Left lung (tissue), 10 donors: Measurements from ENCODE around the gene R3HDM2. TPM values are rescaled to one million over a fixed set of nuclear protein-coding genes. Genes with fewer than 3 reads are reported as not detected.

ENCODE experiments used
- ATAC-seq: fragments of 200-7000 bp; cut with Tn5 transposase; one replicate; pipeline ENCODE4 v1.9.1; 2020; ENCODE audit warnings: moderate library complexity
- DNase-seq, 4 donors: peaks; one replicate each; pipeline ENCODE4 v3.0.0-alpha.2; 2013 to 2020
- H3K27ac ChIP-seq, 2 donors: fragments of 200-600 bp; sonication (generic) in 1 of 2; one replicate each; pipeline versions ENCODE4 v1.5.0 to v1.8.0; 2020 to 2021
- H3K27me3 ChIP-seq, 2 donors: fragments of 200-600 bp; sonication (generic) in 1 of 2; one replicate each; pipeline versions ENCODE4 v1.5.0 to v1.8.0; 2020 to 2021
- H3K36me3 ChIP-seq, 2 donors: fragments of 200-600 bp; sonication (generic) in 1 of 2; one replicate each; pipeline versions ENCODE4 v1.5.0 to v1.8.0; 2020 to 2021
- H3K4me1 ChIP-seq, 2 donors: fragments of 200-600 bp; one replicate each; pipeline ENCODE4 v1.8.0; 2021
- H3K4me3 ChIP-seq, 2 donors: fragments of 200-600 bp; sonication (generic) in 1 of 2; one replicate each; pipeline versions ENCODE4 v1.5.0 to v1.8.0; 2020 to 2021; ENCODE audit warnings: mild to moderate bottlenecking in 1 of 2
- H3K9me3 ChIP-seq, 2 donors: fragments of 200-600 bp; sonication (generic) in 1 of 2; one replicate each; pipeline versions ENCODE4 v1.5.0 to v1.8.0; 2020 to 2021
- CTCF ChIP-seq, 2 donors: fragments of 200-600 bp; sonication (generic) in 1 of 2; IDR thresholded peaks; one replicate each; pipeline versions ENCODE4 v1.5.0 to v1.8.0; 2021; ENCODE audit warnings: antibody characterized with exemption in 2 of 2
- intact Hi-C, 2 donors: fragments of 100-400 bp; cut with DNase I; formaldehyde crosslinking; loops; one replicate each; pipeline versions ENCODE4 v1.11.2 to v1.14.2; 2022
- polyA plus RNA-seq, 6 donors: library from polyadenylated mRNA; unstranded; fragments of 120-200 nt; gene quantifications; one replicate each; pipeline ENCODE4 v1.2.1, GENCODE V29; 2013; ENCODE audit not compliant: insufficient read length in 6 of 6
- total RNA-seq, 2 donors: library from RNA; stranded (reverse); fragmentation: NEBNext Ultra II Directional; extraction: Animal tissue kit (Norgen Biotek cat#: 25700); gene quantifications; one replicate each; pipeline ENCODE4 v1.2.1, GENCODE V29; 2021
- donor health status: DM: no; HTN: yes; CAD: no.
- donor health status: DM: no; HTN: no; CAD: no.

Gene R3HDM2
- total and polyA plus RNA-seq, 8 donors, result 52.4 to 92.3 (median 79.8) TPM

- no peaks in the 10 kb centered on the region for H3K27me3 ChIP-seq
- DNase-seq, result no peak
- H3K4me3 ChIP-seq, result no peak overlapping the region
- intact Hi-C loops, result no loop called here
- TF ChIP-seq CTCF (IDR thresholded peaks at IDR 0.05), result no peak
- no peak overlapping the region for H3K27ac ChIP-seq
- ATAC-seq, result no peak
- H3K9me3 ChIP-seq, result peaks cover 0 to 7% of the 10 kb centered on the region in 2 donors
- H3K4me1 ChIP-seq, result no peaks in the 10 kb centered on the region
- H3K36me3 ChIP-seq, result no peaks in the 10 kb centered on the region
Observed at GRCh38 chr12:57439762-57440266, 9.0 kb upstream of the R3HDM2 start.

- H3K27me3 ChIP-seq, result no peaks in the 10 kb centered on the region
- no peaks in the 10 kb centered on the region for H3K4me1 ChIP-seq
- DNase-seq, result no peak
- H3K36me3 ChIP-seq, result no peaks in the 10 kb centered on the region
- intact Hi-C loops, result no loop called here
- peaks cover 0 to 7% of the 10 kb centered on the region in 2 donors for H3K9me3 ChIP-seq
- no peak for TF ChIP-seq CTCF (IDR thresholded peaks at IDR 0.05)
- H3K27ac ChIP-seq, result no peak overlapping the region
- no peak for ATAC-seq
- H3K4me3 ChIP-seq, result no peak overlapping the region
Observed at GRCh38 chr12:57438400-57438799, 7.6 kb upstream of the R3HDM2 start.

GRCh38 chr12:57435293-57435692 is 4.5 kb upstream of the R3HDM2 start:
- no peaks in the 10 kb centered on the region for H3K36me3 ChIP-seq
- no peaks in the 10 kb centered on the region for H3K9me3 ChIP-seq
- H3K27ac ChIP-seq, result no peak overlapping the region
- H3K4me3 ChIP-seq, result no peak overlapping the region
- intact Hi-C loops, result no loop called here
- no peak for TF ChIP-seq CTCF (IDR thresholded peaks at IDR 0.05)
- H3K27me3 ChIP-seq, result no peaks in the 10 kb centered on the region
- no peak for DNase-seq
- H3K4me1 ChIP-seq, result peaks cover 0 to under 1% of the 10 kb centered on the region in 2 donors
- ATAC-seq, result no peak

- no peaks in the 10 kb centered on the region for H3K27me3 ChIP-seq
- H3K4me3 ChIP-seq, result no peak within 1 kb of the TSS
- H3K4me1 ChIP-seq, result peaks cover 0 to 6% of the 10 kb centered on the region in 2 donors
- TF ChIP-seq CTCF (IDR thresholded peaks at IDR 0.05), result no peak
- no peak for ATAC-seq
- no peaks in the 10 kb centered on the region for H3K36me3 ChIP-seq
- intact Hi-C loops, result no loop called here
- no peaks in the 10 kb centered on the region for H3K9me3 ChIP-seq
- no peak for DNase-seq
- H3K27ac ChIP-seq, result no peak within 1 kb of the TSS
Observed at GRCh38 chr12:57434517-57435223, 3.8 kb upstream of the R3HDM2 start, which contains the start of gene INHBC. INHBC (plus strand) TSS chr12:57434784; CDS start chr12:57434887, 103 bp downstream.

- no peak for DNase-seq
- intact Hi-C loops, result no loop called here
- Histone ChIP-seq H3K9me3 (no peaks in the 10 kb centered on the region), H3K27ac (no peak overlapping the region), H3K4me3 (no peak overlapping the region), H3K27me3 (no peaks in the 10 kb centered on the region), H3K4me1 (peaks cover 0 to 19% of the 10 kb centered on the region in 2 donors), H3K36me3 (no peaks in the 10 kb centered on the region)
- ATAC-seq, result no peak
- no peak for TF ChIP-seq CTCF (IDR thresholded peaks at IDR 0.05)
Observed at GRCh38 chr12:57433370-57433769, 2.5 kb upstream of the R3HDM2 start.
